Activated CD4-positive, alpha-beta T cell treated with anti-CD3 and anti-CD28 coated beads, Interleukin-2, amount 50 U/mL, for 48 hours (primary cell): Measurements from ENCODE around the gene CRY2.
"Not testable (repeated sequence)": the region's sequence is repeated elsewhere in the genome, so short reads cannot be mapped to it uniquely, and the experiment has no call there.

ENCODE experiments used
- DNase-seq, 2 experiments: peaks; one replicate each; pipeline ENCODE4 v3.0.0-alpha.2; 2020

CRY2 gene

GRCh38 chr11:45880772-45881570, 33.7 kb downstream of the CRY2 start:
- DNase-seq = no peak

DNA sequence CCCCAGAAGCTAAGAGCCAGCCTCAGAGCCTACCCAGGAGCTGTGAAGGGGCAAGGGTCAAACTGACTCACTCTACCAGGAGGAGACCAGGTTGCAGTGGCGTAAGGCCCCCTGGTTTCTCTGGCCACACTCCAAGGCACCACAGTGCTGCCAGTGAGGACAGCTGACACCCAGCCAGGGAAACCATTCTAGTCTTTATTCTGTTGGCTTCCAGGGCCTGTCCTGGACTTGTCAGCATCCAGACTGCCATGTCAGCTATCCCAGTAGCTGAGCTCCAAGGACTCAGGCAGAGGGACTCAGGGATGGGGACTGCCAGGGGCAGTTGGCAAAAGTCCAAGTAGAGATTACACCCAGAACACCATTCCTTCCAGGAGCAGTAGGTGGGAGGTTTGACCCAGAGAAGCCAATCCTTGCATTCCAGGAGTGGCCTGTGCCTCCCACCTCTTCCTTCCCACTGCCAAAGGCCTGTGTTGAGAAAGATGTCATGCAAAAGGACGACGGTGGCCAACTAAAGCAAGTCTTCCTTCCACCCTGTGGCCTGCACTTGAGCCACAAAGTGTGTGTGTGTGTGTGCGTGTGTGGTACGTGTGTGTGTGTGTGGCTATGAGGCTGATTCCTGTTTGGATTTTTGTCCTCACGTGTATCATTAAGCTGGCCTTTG, 34.6 kb downstream of the CRY2 start:
- DNase-seq = no peak

- no peak for DNase-seq
Observed at GRCh38 chr11:45884596-45885185, 37.4 kb downstream of the CRY2 start.

DNA sequence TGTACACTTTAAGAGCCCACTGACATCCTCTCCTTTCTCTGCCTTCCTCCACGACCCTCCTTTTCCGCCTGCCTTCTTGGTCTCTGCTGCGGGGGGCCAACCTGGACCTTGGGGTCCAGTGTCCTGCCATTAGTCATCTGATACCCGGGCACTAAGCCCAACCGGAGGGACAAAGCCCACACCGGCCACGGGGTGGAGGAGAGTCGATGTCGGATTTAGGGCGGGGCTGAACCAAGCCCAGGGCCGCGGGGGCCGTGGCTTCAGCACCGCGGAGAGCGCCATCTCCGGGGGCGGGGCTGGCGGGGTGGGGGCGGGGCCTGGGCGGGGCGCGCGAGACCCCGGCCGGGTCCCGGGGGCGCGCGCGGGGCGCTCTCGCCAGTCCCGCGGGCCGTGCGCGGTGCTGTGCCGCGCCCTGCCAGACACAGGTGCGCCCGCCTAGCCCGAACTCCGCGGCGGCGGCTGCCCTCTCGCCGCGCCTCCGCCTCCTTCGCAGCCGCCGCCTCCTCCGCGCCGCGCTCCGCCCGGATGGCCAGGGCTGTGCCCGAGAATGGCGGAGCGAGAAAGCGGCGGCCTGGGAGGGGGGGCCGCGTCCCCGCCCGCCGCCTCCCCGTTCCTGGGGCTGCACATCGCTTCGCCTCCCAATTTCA, 38.1 kb downstream of the CRY2 start, which contains the start of gene MAPK8IP1:
MAPK8IP1 (plus strand) TSS at position 378 of the 647 bp plus-strand sequence; CDS start at position 548, 170 bp downstream.
- peak; percentile 46 to 54 for DNase-seq

DNA sequence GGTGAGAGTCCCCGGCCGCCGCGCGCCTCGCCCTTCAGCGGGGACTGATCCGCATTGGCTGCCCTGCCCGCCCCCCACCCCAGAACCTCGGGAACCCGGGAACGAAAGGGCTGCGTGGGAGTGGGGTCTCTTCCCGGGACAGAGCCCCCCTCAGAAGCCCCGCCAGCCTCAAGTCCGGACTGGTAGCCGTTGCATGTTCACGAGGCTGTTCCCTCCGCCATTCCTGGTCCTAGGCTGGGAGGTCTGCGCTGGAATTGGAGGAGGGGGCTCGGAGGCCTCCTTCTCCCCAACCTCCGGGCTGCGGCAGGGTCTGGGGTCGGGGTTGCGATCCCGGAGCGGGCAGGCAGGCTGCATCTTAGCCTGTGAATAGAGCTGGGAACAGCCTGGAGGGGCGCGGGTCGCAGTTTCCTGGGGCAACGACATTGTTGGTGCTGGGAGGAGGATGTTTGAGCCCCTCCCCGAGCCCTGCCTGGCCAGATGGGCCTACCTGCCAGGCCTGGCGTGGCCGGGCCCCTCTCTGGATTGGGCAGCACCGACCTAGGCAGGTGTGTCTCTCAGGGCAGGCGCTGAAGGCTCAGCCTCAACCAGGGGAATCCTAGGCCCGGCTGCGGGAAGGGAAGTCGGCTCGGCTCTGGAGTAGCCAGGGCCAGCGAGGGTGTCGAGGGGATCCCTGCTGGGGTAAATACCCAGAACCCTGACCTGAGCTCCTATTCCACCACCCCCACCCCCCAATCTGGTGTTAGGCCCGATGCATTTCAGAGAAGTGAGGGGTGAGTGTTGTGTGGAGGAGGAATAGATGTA, 38.8 kb downstream of the CRY2 start:
- no peak for DNase-seq

DNA sequence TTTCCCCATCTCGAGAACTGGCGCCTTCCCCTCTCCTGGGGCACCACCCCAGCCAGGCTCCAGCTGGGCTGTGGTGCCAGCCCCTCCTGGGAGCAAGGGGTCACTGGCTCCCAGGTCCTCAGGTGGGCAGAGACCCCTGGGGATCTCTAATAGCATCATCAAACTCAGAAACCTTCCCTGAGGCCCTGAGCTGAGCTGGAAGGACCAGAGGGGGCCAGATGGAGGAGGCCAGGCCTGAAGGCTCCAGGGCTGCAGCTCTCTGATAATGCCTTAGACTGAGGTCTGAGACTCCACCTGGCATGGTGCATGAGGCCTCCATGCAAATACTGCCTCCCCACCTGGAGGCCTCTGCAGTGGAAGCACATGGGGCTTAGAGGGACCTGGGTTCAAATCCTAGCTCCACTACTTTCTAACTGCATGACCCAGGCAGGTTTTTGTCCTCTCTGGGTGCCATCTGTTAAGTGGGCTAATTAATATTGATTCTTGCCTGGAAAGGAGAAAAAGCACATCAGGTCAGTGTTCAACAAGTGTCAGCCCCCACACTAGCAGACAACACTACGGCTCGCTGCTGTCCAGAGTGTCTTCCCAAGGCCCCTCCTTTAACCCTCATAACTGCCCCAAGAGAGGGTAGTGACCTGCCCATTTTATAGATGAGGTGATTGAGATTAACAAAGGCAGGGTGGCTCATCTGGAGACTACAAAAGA, 39.7 kb downstream of the CRY2 start:
- no peak for DNase-seq

- DNase-seq = no peak
Observed at GRCh38 chr11:45887587-45887986, 40.3 kb downstream of the CRY2 start.

DNA sequence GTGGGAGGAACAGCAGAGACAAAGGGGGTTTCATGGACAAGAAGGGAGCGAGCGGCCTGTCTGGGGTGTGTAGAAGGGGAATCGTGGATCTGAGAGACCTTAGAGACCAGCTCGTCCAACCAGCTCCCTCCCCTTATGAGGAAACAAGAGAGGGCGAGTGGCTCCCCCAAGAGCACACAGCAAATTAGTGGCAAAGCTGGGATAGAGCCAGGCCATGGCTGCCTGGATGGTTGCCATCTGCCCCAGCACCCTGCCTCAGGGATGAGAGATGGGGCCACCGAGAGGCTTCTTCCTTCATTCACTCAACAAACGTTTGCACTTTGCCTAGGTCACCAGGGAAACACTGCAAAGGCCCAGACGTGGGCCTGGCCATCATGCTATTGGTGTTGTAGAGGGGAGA, 42.3 kb downstream of the CRY2 start:
- no peak for DNase-seq

GRCh38 chr11:45889966-45890365, 42.7 kb downstream of the CRY2 start:
- DNase-seq = no peak

DNA sequence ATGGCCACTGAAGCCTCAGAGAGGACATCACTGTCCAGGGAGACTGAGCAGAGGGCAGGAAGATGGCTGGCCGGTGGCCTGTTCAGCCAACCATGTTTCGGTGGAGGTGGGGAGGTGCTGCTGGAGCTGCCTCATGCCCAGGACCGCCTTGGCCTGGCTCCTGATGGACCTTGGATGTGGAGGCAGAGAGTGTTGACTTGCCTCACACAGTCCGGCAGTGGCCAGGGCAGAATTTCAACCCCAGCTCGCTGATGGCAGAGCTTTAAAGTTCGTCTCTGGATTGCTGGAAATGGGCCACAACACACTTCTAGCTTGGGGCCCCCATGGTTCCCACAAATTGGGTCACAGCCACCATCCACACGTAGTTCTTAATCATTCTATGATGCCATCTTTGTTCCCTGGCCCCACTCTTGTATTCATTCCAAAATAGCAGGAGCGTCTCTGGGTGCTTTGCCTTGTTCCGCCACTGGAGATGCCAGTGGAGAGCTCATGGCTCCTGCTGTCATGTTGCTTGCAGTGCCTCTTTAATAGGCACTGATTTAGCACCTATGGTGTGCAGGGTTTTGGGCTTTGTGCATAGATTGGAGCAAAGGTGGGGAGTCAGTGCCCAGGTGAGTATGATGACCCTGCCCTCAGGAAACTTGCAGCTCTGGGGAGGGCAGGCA, 43.7 kb downstream of the CRY2 start:
- no peak for DNase-seq

GRCh38 chr11:45892856-45893255, 45.6 kb downstream of the CRY2 start:
- DNase-seq = no peak

GRCh38 chr11:45894555-45895247, 47.4 kb downstream of the CRY2 start:
- no peak for DNase-seq

- DNase-seq = no peak
Observed at GRCh38 chr11:45895553-45896259, 48.4 kb downstream of the CRY2 start.

- DNase-seq = no peak
Observed at GRCh38 chr11:45896422-45896984, 49.2 kb downstream of the CRY2 start.

GRCh38 chr11:45897556-45897955, 50.3 kb downstream of the CRY2 start:
- DNase-seq = no peak

DNA sequence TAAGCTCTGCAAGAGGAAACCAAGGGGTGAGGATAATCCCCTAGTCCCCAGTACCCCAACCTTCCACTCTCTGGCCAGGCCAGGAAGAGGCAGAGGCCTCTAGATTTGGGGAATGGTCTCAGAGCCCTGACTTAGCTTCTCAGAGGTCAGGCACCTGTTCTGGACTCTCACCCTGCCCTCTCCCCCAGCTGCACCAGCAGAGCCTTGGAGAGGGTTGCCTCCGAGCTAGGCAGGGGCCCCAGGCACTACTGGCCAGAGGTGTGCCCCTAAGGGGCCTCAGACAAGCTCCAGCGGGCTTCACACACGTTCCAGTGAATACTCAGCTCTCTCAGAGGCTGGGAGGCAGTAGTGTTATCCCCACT, 51.8 kb downstream of the CRY2 start:
- no peak for DNase-seq

GRCh38 chr11:45899448-45900174, 52.3 kb downstream of the CRY2 start:
- peak; percentile 65 to 69 for DNase-seq

DNA sequence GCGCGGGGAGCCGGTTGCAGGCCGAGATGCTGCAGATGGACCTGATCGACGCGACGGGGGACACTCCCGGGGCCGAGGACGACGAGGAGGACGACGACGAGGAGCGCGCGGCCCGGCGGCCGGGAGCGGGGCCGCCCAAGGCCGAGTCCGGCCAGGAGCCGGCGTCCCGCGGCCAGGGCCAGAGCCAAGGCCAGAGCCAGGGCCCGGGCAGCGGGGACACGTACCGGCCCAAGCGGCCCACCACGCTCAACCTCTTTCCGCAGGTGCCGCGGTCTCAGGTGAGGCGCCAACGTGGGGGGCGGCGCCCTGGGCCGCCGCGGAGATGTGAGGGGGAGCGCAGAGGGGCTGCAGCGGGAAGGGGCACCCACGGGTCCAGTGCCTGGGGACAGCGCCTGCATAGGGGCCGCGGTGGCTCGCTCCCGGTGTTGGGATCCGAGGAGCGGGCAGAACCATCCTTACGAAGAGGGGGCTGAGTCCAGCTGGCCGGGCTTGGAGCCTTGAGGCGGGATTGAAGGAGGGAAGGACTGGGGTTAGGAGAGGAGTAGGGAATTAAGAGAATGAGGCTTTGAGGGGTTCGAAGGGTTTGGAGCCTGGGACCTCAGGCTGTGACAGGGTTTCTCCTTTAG, 53.0 kb downstream of the CRY2 start:
- DNase-seq = not testable (repeated sequence)
